ENCODE results near the gene ERP27.

Gene ERP27

DNA sequence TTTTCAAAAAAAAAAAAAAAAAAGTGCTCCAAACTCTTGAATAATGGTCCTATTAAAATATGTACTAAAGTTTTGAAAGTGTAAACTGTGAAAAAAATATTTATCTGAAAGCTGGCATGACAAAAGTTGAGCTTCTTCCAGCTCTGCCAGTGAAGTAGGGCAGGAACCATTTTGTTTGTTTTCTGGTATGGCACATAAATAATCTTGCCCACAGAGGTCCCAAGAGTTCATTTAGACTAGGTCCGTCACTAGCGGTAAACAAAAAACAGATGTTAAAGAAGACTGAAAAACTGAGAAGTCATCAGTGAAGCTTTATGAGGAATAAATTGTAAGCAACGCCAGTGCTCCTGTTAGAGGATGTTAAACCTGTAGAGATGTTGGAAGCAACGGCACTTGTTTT, 7.0 kb downstream of the ERP27 start:
- Histone ChIP-seq H3K4me2 (ENCODE audit: low read depth, low read length) (no peak overlapping the region), H3K9ac (ENCODE audit: low read length) (no peak overlapping the region), H3K4me3 (ENCODE audit: low read length) (no peak overlapping the region), H3F3A (ENCODE audit: insufficient read depth, low read length) (no peaks in the 10 kb centered on the region), H3K36me3 (replicated peaks; ENCODE audit: insufficient read depth, low read length) (no peaks in the 10 kb centered on the region), H3K9me2 (replicated peaks; ENCODE audit: insufficient read depth, low read length) (no peaks in the 10 kb centered on the region), H2AFZ (ENCODE audit: low read length) (no peak overlapping the region), H4K20me1 (ENCODE audit: insufficient read depth, low read length) (no peaks in the 10 kb centered on the region), H3K27ac (ENCODE audit: low read length) (no peak overlapping the region), H3K27me3 (replicated peaks; ENCODE audit: insufficient read depth, low read length) (no peaks in the 10 kb centered on the region), H3K9me3 (replicated peaks; ENCODE audit: insufficient read depth, low read length) (no peaks in the 10 kb centered on the region), H3K4me1 (ENCODE audit: low read length) (no peaks in the 10 kb centered on the region), H3K79me2 (ENCODE audit: low read length) (no peaks in the 10 kb centered on the region)
- DNase-seq = no peak
- no peak for TF ChIP-seq EZH2phosphoT487 (IDR thresholded peaks at IDR 0.05; ENCODE audit: low read length)
- TF ChIP-seq EZH2 (optimal IDR thresholded peaks at IDR 0.05; ENCODE audit: low read depth, low read length) = no peak
- TF ChIP-seq, protein P1, sequence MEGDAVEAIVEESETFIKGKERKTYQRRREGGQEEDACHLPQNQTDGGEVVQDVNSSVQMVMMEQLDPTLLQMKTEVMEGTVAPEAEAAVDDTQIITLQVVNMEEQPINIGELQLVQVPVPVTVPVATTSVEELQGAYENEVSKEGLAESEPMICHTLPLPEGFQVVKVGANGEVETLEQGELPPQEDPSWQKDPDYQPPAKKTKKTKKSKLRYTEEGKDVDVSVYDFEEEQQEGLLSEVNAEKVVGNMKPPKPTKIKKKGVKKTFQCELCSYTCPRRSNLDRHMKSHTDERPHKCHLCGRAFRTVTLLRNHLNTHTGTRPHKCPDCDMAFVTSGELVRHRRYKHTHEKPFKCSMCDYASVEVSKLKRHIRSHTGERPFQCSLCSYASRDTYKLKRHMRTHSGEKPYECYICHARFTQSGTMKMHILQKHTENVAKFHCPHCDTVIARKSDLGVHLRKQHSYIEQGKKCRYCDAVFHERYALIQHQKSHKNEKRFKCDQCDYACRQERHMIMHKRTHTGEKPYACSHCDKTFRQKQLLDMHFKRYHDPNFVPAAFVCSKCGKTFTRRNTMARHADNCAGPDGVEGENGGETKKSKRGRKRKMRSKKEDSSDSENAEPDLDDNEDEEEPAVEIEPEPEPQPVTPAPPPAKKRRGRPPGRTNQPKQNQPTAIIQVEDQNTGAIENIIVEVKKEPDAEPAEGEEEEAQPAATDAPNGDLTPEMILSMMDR (IDR thresholded peaks at IDR 0.05; ENCODE audit: low read length) = no peak

DNA sequence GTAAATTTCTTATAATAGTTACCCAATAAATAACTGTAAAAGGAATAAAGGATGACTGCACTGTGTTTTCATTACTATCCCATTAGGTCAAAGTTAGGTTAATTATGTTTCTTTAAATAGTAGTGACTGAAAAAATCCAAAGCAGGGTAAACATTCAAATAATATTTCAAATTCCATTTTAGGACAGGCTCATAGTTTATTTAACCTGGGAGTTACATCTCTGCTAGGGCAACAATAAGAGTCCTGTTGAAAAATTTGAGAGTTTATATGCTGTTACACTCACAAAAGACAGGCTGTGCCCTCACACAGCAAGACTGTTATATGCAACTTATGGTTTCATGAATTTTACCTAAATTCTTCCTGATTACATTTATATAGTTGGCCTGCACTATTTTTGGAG, 8.0 kb downstream of the ERP27 start:
- H3F3A ChIP-seq (ENCODE audit: insufficient read depth, low read length) = no peaks in the 10 kb centered on the region
- no peak for DNase-seq
- H3K36me3 ChIP-seq (replicated peaks; ENCODE audit: insufficient read depth, low read length) = no peaks in the 10 kb centered on the region
- no peaks in the 10 kb centered on the region for H3K79me2 ChIP-seq (ENCODE audit: low read length)
- no peaks in the 10 kb centered on the region for H3K4me1 ChIP-seq (ENCODE audit: low read length)
- no peaks in the 10 kb centered on the region for H4K20me1 ChIP-seq (ENCODE audit: insufficient read depth, low read length)
- TF ChIP-seq, protein P1 (IDR thresholded peaks at IDR 0.05; ENCODE audit: low read length) = no peak
- TF ChIP-seq EZH2phosphoT487 (IDR thresholded peaks at IDR 0.05; ENCODE audit: low read length) = no peak
- no peak for TF ChIP-seq EZH2 (optimal IDR thresholded peaks at IDR 0.05; ENCODE audit: low read depth, low read length)
- no peaks in the 10 kb centered on the region for H3K9me2 ChIP-seq (replicated peaks; ENCODE audit: insufficient read depth, low read length)
- no peak overlapping the region for H3K9ac ChIP-seq (ENCODE audit: low read length)
- no peak overlapping the region for H3K4me2 ChIP-seq (ENCODE audit: low read depth, low read length)
- H3K27ac ChIP-seq (ENCODE audit: low read length) = no peak overlapping the region
- no peak overlapping the region for H2AFZ ChIP-seq (ENCODE audit: low read length)
- no peak overlapping the region for H3K4me3 ChIP-seq (ENCODE audit: low read length)
- no peaks in the 10 kb centered on the region for H3K27me3 ChIP-seq (replicated peaks; ENCODE audit: insufficient read depth, low read length)
- H3K9me3 ChIP-seq (replicated peaks; ENCODE audit: insufficient read depth, low read length) = no peaks in the 10 kb centered on the region

DNA sequence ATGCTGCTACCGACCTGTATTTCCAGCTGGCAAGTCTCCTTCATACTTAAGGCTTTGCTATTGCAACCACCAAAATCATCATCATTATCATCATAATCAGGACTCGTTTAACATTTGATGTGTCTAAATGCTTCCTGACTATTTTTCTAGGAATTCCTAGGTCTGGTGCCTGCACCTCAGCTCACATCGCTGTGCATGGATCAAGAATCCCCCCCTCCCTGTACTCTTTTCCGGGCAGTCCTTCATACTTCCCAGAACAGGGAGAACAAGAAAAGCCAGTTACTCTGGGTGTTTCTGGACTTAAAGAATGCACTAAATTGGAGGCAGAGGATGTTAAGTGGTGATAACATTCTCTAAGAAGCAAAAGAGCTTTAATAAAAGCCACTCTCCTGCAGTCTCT, 9.4 kb downstream of the ERP27 start:
- no peaks in the 10 kb centered on the region for H3K9me2 ChIP-seq (replicated peaks; ENCODE audit: insufficient read depth, low read length)
- H2AFZ ChIP-seq (ENCODE audit: low read length) = no peak overlapping the region
- no peak overlapping the region for H3K27ac ChIP-seq (ENCODE audit: low read length)
- H3K79me2 ChIP-seq (ENCODE audit: low read length) = no peaks in the 10 kb centered on the region
- TF ChIP-seq, protein P1 (IDR thresholded peaks at IDR 0.05; ENCODE audit: low read length) = no peak
- no peak for TF ChIP-seq EZH2 (optimal IDR thresholded peaks at IDR 0.05; ENCODE audit: low read depth, low read length)
- TF ChIP-seq EZH2phosphoT487 (IDR thresholded peaks at IDR 0.05; ENCODE audit: low read length) = no peak
- H3K9me3 ChIP-seq (replicated peaks; ENCODE audit: insufficient read depth, low read length) = no peaks in the 10 kb centered on the region
- H3K36me3 ChIP-seq (replicated peaks; ENCODE audit: insufficient read depth, low read length) = no peaks in the 10 kb centered on the region
- DNase-seq = no peak
- no peak overlapping the region for H3K4me2 ChIP-seq (ENCODE audit: low read depth, low read length)
- no peaks in the 10 kb centered on the region for H3F3A ChIP-seq (ENCODE audit: insufficient read depth, low read length)
- no peak overlapping the region for H3K9ac ChIP-seq (ENCODE audit: low read length)
- H3K27me3 ChIP-seq (replicated peaks; ENCODE audit: insufficient read depth, low read length) = no peaks in the 10 kb centered on the region
- H3K4me1 ChIP-seq (ENCODE audit: low read length) = no peaks in the 10 kb centered on the region
- no peak overlapping the region for H3K4me3 ChIP-seq (ENCODE audit: low read length)
- no peaks in the 10 kb centered on the region for H4K20me1 ChIP-seq (ENCODE audit: insufficient read depth, low read length)

Measured in MM.1S (cell line).